HCT116 (cell line): ENCODE data around the gene SLC35F1. TPM values are rescaled to one million over a fixed set of nuclear protein-coding genes. Genes with fewer than 3 reads are reported as not detected.

Experiments used
- ATAC-seq: fragments of 200-7000 bp; cut with Tn5 transposase; 2 replicates; pipeline ENCODE4 v1.9.1; 2020; ENCODE audit warnings: mild to moderate bottlenecking, moderate library complexity
- BruUV-seq: library from RNA; stranded (reverse); fragments of 400-500 nt; replicated peaks from 2 replicates; lab custom pipeline; 2021; lab: Mats Ljungman, UMichigan
- CTCF ChIA-PET: fragments of 300-600 bp; sonication (Branson Sonifier 250); formaldehyde crosslinking; loops from one replicate; lab custom pipeline; 2021; ENCODE audit warnings: antibody characterized with exemption; lab: Charles Lee
- POLR2A ChIA-PET: fragments of 300-600, 350-600 bp; sonication (Branson Sonifier 250); formaldehyde crosslinking; loops from one replicate; lab custom pipeline; 2021; ENCODE audit warnings: antibody characterized with exemption; lab: Charles Lee
- RAD21 ChIA-PET, 2 experiments: fragments of 300-600 bp; sonication (Branson Sonifier 250); formaldehyde crosslinking; loops; one replicate each; lab custom pipeline; 2023; ENCODE audit warnings: low total read pairs in 2 of 2; ENCODE audit not compliant: uncharacterized antibody in 2 of 2, unreplicated experiment in 2 of 2, low non-redundant PET in 1 of 2; lab: Charles Lee
- DNase-seq: peaks from one replicate; pipeline ENCODE4 v3.0.0-alpha.2; 2010; ENCODE audit warnings: low read depth, low spot score
- H2AFZ ChIP-seq: fragments of 200-600 bp; shearing (Covaris generic), sonication (generic); 2 replicates; pipeline ENCODE4 v1.6.1; 2017; ENCODE audit warnings: low read depth, mixed run types, mixed read lengths, antibody characterized with exemption, low read length; ENCODE audit not compliant: poor library complexity, severe bottlenecking
- H3K27ac ChIP-seq: 2 replicates; pipeline ENCODE4 v1.5.1; 2012; ENCODE audit warnings: low read depth, low read length
- H3K27me3 ChIP-seq: fragments of 200-600 bp; sonication (generic); 2 replicates; pipeline ENCODE4 v1.6.1; 2016; ENCODE audit warnings: mixed run types, low read length, mixed read lengths; ENCODE audit not compliant: insufficient read depth
- H3K36me3 ChIP-seq, 2 experiments: fragments of 200-500 bp in 1 of 2; fragments of 200-600 bp in 1 of 2; sonication (Bioruptor generic) in 1 of 2; sonication (generic) in 1 of 2; 2 replicates each; pipeline versions ENCODE4 v1.5.1 to v1.6.1; 2014 to 2016; ENCODE audit warnings: low read length in 2 of 2, inconsistent platforms in 1 of 2, mixed read lengths in 1 of 2, mixed run types in 1 of 2; ENCODE audit not compliant: insufficient read depth in 2 of 2, control insufficient read depth in 1 of 2
- H3K4me1 ChIP-seq, 2 experiments: fragments of 200-600 bp in 1 of 2; sonication (generic) in 1 of 2; 2 replicates each; pipeline versions ENCODE4 v1.5.1 to v1.6.1; 2012 to 2017; ENCODE audit warnings: low read length in 2 of 2, inconsistent platforms in 1 of 2, mild to moderate bottlenecking in 1 of 2, mixed read lengths in 1 of 2, mixed run types in 1 of 2, moderate library complexity in 1 of 2; ENCODE audit not compliant: insufficient read depth in 2 of 2, control insufficient read depth in 1 of 2
- H3K4me2 ChIP-seq: fragments of 200-600 bp; sonication (generic); 2 replicates; pipeline ENCODE4 v1.6.1; 2017; ENCODE audit warnings: mixed run types, low read length, mixed read lengths
- H3K4me3 ChIP-seq, 2 experiments: fragments of 200-600 bp in 1 of 2; sonication (generic) in 1 of 2; replicated peaks in 1 of 2; 2 replicates each; pipeline ENCODE4 v1.5.1; 2011 to 2016; ENCODE audit warnings: low read length in 2 of 2, control low read depth in 1 of 2, low read depth in 1 of 2, mild to moderate bottlenecking in 1 of 2, mixed read lengths in 1 of 2, mixed run types in 1 of 2
- H3K79me2 ChIP-seq: fragments of 200-600 bp; sonication (generic); 2 replicates; pipeline ENCODE4 v1.6.1; 2017; ENCODE audit warnings: mild to moderate bottlenecking, mixed run types, low read length, moderate library complexity, mixed read lengths; ENCODE audit not compliant: insufficient read depth
- H3K9ac ChIP-seq: fragments of 200-600 bp; sonication (generic); 2 replicates; pipeline ENCODE4 v1.6.1; 2016; ENCODE audit warnings: low read length, mixed read lengths
- H3K9me2 ChIP-seq: fragments of 200-600 bp; sonication (generic), shearing (Covaris generic); 2 replicates; pipeline ENCODE4 v1.6.1; 2017; ENCODE audit warnings: mixed run types, mild to moderate bottlenecking, moderate library complexity; ENCODE audit not compliant: insufficient read depth
- H3K9me3 ChIP-seq, 2 experiments: fragments of 200-500 bp in 1 of 2; fragments of 200-600 bp in 1 of 2; sonication (Bioruptor generic) in 1 of 2; sonication (generic) in 1 of 2; 2 replicates each; pipeline ENCODE4 v1.6.1; 2014 to 2017; ENCODE audit warnings: low read length in 2 of 2, mixed read lengths in 2 of 2, inconsistent platforms in 1 of 2, low read depth in 1 of 2, mild to moderate bottlenecking in 1 of 2, mixed run types in 1 of 2, moderate library complexity in 1 of 2; ENCODE audit not compliant: control insufficient read depth in 1 of 2, insufficient read depth in 1 of 2
- H4K20me1 ChIP-seq: fragments of 200-600 bp; sonication (generic), shearing (Covaris generic); 2 replicates; pipeline ENCODE4 v1.6.1; 2017; ENCODE audit warnings: mixed run types, mild to moderate bottlenecking, moderate library complexity; ENCODE audit not compliant: insufficient read depth
- EZH2 ChIP-seq: fragments of 200-600 bp; sonication (generic); IDR thresholded peaks from 2 replicates; pipeline ENCODE4 v1.6.1; 2017; ENCODE audit warnings: antibody characterized with exemption, mixed run types
- FOSL1 ChIP-seq: IDR thresholded peaks from 2 replicates; pipeline ENCODE4 v1.6.1; 2012; ENCODE audit warnings: low read depth
- POLR2A ChIP-seq: IDR thresholded peaks from 2 replicates; pipeline ENCODE4 v1.7.0; 2011; ENCODE audit warnings: borderline replicate concordance; ENCODE audit not compliant: insufficient read depth, insufficient read length; ENCODE audit errors: extremely low read depth
- RAD21 ChIP-seq: IDR thresholded peaks from 2 replicates; pipeline ENCODE4 v1.6.1; 2012; ENCODE audit warnings: low read depth, mild to moderate bottlenecking
- SP1 ChIP-seq: IDR thresholded peaks from 2 replicates; pipeline ENCODE4 v1.6.1; 2012; ENCODE audit warnings: low read depth
- TCF7L2 ChIP-seq: IDR thresholded peaks from 2 replicates; pipeline ENCODE4 v1.7.0; 2011; ENCODE audit warnings: borderline replicate concordance, inconsistent platforms; ENCODE audit not compliant: insufficient read depth, insufficient read length; ENCODE audit errors: extremely low read depth
- intact Hi-C: fragments of 100-400 bp; cut with micrococcal nuclease; formaldehyde crosslinking; loops from 2 replicates; pipeline ENCODE4 v1.10.0; 2022
- total RNA-seq: library from RNA; stranded (reverse); gene quantifications from one replicate; pipeline ENCODE4 v1.2.1, GENCODE V29; 2021; ENCODE audit not compliant: unreplicated experiment
- TF ChIP-seq, protein P1 (sequence below), 3 experiments: fragments of 200-600 bp in 1 of 3; sonication (generic) in 1 of 3; IDR thresholded peaks in 2 of 3; conservative IDR thresholded peaks in 1 of 3; 2 replicates each; pipeline ENCODE4 v1.5.1; 2012 to 2017; ENCODE audit warnings: low read depth in 2 of 3, low read length in 2 of 3, antibody characterized with exemption in 1 of 3, borderline replicate concordance in 1 of 3, control low read depth in 1 of 3, mild to moderate bottlenecking in 1 of 3, mixed read lengths in 1 of 3, mixed run types in 1 of 3, moderate library complexity in 1 of 3; ENCODE audit not compliant: insufficient read depth in 1 of 3
- TF ChIP-seq, protein P2 (sequence below): IDR thresholded peaks from 2 replicates; pipeline ENCODE4 v1.6.1; 2012; ENCODE audit warnings: low read depth
- TF ChIP-seq, protein P3 (sequence below): IDR thresholded peaks from 2 replicates; pipeline ENCODE4 v1.6.1; 2012

SLC35F1 gene
- total RNA-seq, 1 experiment from 2014 or later: 0.07 TPM

DNA sequence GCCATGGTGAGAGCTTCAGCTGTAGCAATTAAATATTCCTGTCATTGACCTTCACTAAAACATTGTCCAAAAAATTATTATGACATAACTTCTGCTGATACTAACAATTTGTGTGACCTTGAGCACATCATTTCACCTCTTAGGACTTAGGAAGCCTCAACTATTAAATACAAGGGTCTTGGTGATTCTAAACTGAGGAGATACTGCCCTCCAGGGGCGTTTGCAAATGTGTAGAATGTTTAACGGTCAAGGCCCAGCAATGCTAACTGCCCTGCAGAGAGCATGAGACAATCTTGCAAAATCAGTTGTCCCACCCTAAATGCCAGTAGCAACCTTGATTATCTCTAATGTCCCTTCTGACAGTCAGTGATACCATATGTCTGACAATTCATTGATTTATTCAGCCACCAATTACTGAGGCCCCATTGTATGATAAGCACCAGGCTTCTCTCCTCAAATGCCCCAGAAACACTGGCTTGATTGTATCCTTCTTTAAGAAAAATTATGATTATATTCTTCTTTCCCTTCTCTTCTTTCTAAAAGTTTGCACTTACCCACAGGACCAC is 356.9 kb downstream of the SLC35F1 start:
- Histone ChIP-seq H3K4me3 (no peak overlapping the region), H3K79me2 (no peaks in the 10 kb centered on the region)
- POLR2A ChIA-PET: no interaction called here
- TF ChIP-seq, protein P1, sequence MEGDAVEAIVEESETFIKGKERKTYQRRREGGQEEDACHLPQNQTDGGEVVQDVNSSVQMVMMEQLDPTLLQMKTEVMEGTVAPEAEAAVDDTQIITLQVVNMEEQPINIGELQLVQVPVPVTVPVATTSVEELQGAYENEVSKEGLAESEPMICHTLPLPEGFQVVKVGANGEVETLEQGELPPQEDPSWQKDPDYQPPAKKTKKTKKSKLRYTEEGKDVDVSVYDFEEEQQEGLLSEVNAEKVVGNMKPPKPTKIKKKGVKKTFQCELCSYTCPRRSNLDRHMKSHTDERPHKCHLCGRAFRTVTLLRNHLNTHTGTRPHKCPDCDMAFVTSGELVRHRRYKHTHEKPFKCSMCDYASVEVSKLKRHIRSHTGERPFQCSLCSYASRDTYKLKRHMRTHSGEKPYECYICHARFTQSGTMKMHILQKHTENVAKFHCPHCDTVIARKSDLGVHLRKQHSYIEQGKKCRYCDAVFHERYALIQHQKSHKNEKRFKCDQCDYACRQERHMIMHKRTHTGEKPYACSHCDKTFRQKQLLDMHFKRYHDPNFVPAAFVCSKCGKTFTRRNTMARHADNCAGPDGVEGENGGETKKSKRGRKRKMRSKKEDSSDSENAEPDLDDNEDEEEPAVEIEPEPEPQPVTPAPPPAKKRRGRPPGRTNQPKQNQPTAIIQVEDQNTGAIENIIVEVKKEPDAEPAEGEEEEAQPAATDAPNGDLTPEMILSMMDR (IDR thresholded peaks at IDR 0.05 in 2 of 3, conservative IDR thresholded peaks at IDR 0.05 in 1 of 3; ENCODE audit: borderline replicate concordance in 1 of 3, insufficient read depth in 1 of 3, low read depth in 2 of 3, low read length in 2 of 3): peak; percentile 16 to 50 (median 43); a peak in 3 of 6 replicates
- TF ChIP-seq SP1 (no peak), RAD21 (peak; percentile 62)
- TF ChIP-seq, all 23 proteins: peak for 2
- RAD21 ChIA-PET: no interaction called here
- Histone ChIP-seq H3K4me1 (no peaks in the 10 kb centered on the region), H3K9me3 (no peaks in the 10 kb centered on the region), H3K27me3 (no peaks in the 10 kb centered on the region), H2AFZ (no peak overlapping the region), H3K27ac (no peak overlapping the region), H3K4me2 (no peak overlapping the region), H3K36me3 (no peaks in the 10 kb centered on the region), H3K9ac (no peak overlapping the region), H4K20me1 (no peaks in the 10 kb centered on the region), H3K9me2 (no peaks in the 10 kb centered on the region)
- intact Hi-C loops: loop anchor here (1.0 to 10.0 kb wide), 3 partner anchors 287 to 909 kb away; no protein-coding TSS in a partner anchor
- peak; percentile 65 for ATAC-seq
- no TSS peak for BruUV-seq
- DNase-seq: peak; percentile 15
- CTCF ChIA-PET: interaction anchor here (1.0 to 1.9 kb wide), 2 partner anchors 423 to 814 kb away, joined by 3 to 10 read pairs; no protein-coding TSS in a partner anchor

DNA sequence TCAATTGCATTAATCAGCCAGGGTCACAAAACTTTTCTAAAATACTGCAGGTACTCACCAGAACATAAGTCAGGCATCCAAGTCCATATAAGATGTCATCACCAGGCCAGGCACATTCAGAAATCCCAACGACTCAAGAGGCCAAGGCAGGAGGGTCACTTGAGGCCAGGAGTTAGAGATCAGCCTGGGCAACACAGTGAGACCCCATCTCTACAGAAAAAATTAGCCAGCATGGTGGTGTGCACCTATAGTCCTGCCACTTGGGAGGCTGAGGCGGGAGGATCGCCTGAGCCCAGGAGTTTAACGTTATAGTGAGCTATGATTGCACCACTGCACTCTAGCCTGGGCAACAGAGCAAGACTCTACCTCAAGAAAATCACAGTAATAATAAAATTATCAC is 362.6 kb downstream of the SLC35F1 start:
- intact Hi-C loops: loop anchor here (10.0 kb wide), 1 partner anchor 915 kb away; no protein-coding TSS in a partner anchor
- no peak overlapping the region for H3K9ac ChIP-seq
- H3K9me2 ChIP-seq: no peaks in the 10 kb centered on the region
- H2AFZ ChIP-seq: no peak overlapping the region
- H3K36me3 ChIP-seq: no peaks in the 10 kb centered on the region
- H3K27me3 ChIP-seq: no peaks in the 10 kb centered on the region
- ATAC-seq (no peak), DNase-seq (no peak)
- no peak overlapping the region for H3K4me2 ChIP-seq
- RAD21 ChIA-PET: interaction anchor here in 1 of 2 experiments (1.0 kb wide), 1 partner anchor 15 kb away, joined by 3 read pairs; no protein-coding TSS in a partner anchor
- CTCF ChIA-PET: no interaction called here
- H3K9me3 ChIP-seq: no peaks in the 10 kb centered on the region
- H3K4me3 ChIP-seq: no peak overlapping the region
- BruUV-seq: no TSS peak
- H4K20me1 ChIP-seq: no peaks in the 10 kb centered on the region
- no peak overlapping the region for H3K27ac ChIP-seq
- POLR2A ChIA-PET: no interaction called here
- H3K79me2 ChIP-seq: no peaks in the 10 kb centered on the region
- H3K4me1 ChIP-seq: no peaks in the 10 kb centered on the region
- TF ChIP-seq, protein P1 (IDR thresholded peaks at IDR 0.05 in 2 of 3, conservative IDR thresholded peaks at IDR 0.05 in 1 of 3; ENCODE audit: borderline replicate concordance in 1 of 3, insufficient read depth in 1 of 3, low read depth in 2 of 3, low read length in 2 of 3): no peak
- TF ChIP-seq, protein P2, sequence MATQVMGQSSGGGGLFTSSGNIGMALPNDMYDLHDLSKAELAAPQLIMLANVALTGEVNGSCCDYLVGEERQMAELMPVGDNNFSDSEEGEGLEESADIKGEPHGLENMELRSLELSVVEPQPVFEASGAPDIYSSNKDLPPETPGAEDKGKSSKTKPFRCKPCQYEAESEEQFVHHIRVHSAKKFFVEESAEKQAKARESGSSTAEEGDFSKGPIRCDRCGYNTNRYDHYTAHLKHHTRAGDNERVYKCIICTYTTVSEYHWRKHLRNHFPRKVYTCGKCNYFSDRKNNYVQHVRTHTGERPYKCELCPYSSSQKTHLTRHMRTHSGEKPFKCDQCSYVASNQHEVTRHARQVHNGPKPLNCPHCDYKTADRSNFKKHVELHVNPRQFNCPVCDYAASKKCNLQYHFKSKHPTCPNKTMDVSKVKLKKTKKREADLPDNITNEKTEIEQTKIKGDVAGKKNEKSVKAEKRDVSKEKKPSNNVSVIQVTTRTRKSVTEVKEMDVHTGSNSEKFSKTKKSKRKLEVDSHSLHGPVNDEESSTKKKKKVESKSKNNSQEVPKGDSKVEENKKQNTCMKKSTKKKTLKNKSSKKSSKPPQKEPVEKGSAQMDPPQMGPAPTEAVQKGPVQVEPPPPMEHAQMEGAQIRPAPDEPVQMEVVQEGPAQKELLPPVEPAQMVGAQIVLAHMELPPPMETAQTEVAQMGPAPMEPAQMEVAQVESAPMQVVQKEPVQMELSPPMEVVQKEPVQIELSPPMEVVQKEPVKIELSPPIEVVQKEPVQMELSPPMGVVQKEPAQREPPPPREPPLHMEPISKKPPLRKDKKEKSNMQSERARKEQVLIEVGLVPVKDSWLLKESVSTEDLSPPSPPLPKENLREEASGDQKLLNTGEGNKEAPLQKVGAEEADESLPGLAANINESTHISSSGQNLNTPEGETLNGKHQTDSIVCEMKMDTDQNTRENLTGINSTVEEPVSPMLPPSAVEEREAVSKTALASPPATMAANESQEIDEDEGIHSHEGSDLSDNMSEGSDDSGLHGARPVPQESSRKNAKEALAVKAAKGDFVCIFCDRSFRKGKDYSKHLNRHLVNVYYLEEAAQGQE: no peak
- TF ChIP-seq FOSL1 (no peak), POLR2A (no peak), EZH2 (no peak), TCF7L2 (no peak)
- TF ChIP-seq, protein P3, sequence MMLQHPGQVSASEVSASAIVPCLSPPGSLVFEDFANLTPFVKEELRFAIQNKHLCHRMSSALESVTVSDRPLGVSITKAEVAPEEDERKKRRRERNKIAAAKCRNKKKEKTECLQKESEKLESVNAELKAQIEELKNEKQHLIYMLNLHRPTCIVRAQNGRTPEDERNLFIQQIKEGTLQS: no peak
